H4 (cell line): ENCODE results near the gene SCG5. TPM values are rescaled to one million over a fixed set of nuclear protein-coding genes. Genes with fewer than 3 reads are reported as not detected.

Experiments
- DNase-seq: peaks from one replicate; pipeline ENCODE4 v3.0.0-alpha.2; 2015; ENCODE audit warnings: low spot score
- total RNA-seq: library from RNA; depleted of rRNA; stranded (reverse); fragments of >200 nt; shearing (Covaris generic); gene quantifications from 2 replicates; pipeline ENCODE4 v1.2.3, GENCODE V29; 2014

The SCG5 gene
- total RNA-seq, 1 experiment from 2014 or later = 0.95 TPM

GRCh38 chr15:32659340-32660155 is 18.0 kb downstream of the SCG5 start:
- no peak for DNase-seq

- DNase-seq = no peak
These were observed 22.2 kb downstream of the SCG5 start for GRCh38 chr15:32663671-32664070.

GRCh38 chr15:32664796-32665195 is 23.3 kb downstream of the SCG5 start:
- no peak for DNase-seq

GRCh38 chr15:32667321-32667720 is 25.8 kb downstream of the SCG5 start:
- no peak for DNase-seq

GRCh38 chr15:32668942-32669341 is 27.4 kb downstream of the SCG5 start:
- DNase-seq = no peak

GRCh38 chr15:32669896-32670611 is 28.5 kb downstream of the SCG5 start:
- peak; percentile 75 for DNase-seq

- no peak for DNase-seq
These were observed 29.1 kb downstream of the SCG5 start for GRCh38 chr15:32670623-32671022.

- no peak for DNase-seq
These were observed 30.1 kb downstream of the SCG5 start for GRCh38 chr15:32671339-32672325.

GRCh38 chr15:32674681-32675080 is 33.2 kb downstream of the SCG5 start:
- no peak for DNase-seq

GRCh38 chr15:32675466-32675865 is 34.0 kb downstream of the SCG5 start:
- no peak for DNase-seq

GRCh38 chr15:32676169-32676568 is 34.7 kb downstream of the SCG5 start:
- no peak for DNase-seq

- DNase-seq = no peak
These were observed 35.8 kb downstream of the SCG5 start for GRCh38 chr15:32677238-32677750.

- DNase-seq = no peak
These were observed 37.8 kb downstream of the SCG5 start for GRCh38 chr15:32679298-32679690.

GRCh38 chr15:32682569-32682968 is 41.1 kb downstream of the SCG5 start:
- no peak for DNase-seq

- DNase-seq = no peak
These were observed 41.6 kb downstream of the SCG5 start for GRCh38 chr15:32682977-32683630.

GRCh38 chr15:32683906-32684584 is 42.5 kb downstream of the SCG5 start:
- DNase-seq = peak; percentile 63

GRCh38 chr15:32685576-32685975 is 44.1 kb downstream of the SCG5 start:
- DNase-seq = no peak

- DNase-seq = no peak
These were observed 46.0 kb downstream of the SCG5 start for GRCh38 chr15:32687556-32687955.

- DNase-seq = peak; percentile 39
These were observed 46.7 kb downstream of the SCG5 start for GRCh38 chr15:32688151-32688639.

- no peak for DNase-seq
These were observed 49.6 kb downstream of the SCG5 start for GRCh38 chr15:32690941-32691688.
